Measurements from ENCODE around the gene BCAS3.

The BCAS3 gene

GRCh38 chr17:61307905-61308886, 630.5 kb downstream of the BCAS3 start:
- DNase-seq, result no peak

GRCh38 chr17:61309362-61310256, 632.0 kb downstream of the BCAS3 start:
- DNase-seq, result no peak

DNA sequence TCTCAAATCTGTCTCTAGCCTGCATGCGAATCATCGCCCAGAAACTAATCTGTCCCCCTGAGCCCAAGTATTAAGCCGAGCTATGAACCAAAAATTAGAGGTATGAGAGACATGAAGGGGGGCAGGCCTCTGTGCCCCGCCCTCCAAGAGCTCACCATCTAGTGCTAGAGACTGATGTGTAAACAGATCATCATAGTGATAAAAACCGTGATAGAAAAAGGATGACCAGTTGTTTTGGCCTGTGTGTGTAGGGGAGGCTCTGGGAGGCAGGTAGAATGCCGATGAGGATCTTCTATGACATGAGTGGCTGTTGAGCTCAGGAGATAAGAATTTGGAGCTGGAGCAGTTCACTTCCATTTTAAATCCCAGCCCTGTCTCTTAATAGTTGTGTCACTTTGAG, 632.9 kb downstream of the BCAS3 start:
- DNase-seq, result no peak

GRCh38 chr17:61312406-61313295, 635.0 kb downstream of the BCAS3 start:
- DNase-seq, result no peak

- DNase-seq, result no peak
These were observed 636.0 kb downstream of the BCAS3 start for GRCh38 chr17:61313461-61314326.

DNA sequence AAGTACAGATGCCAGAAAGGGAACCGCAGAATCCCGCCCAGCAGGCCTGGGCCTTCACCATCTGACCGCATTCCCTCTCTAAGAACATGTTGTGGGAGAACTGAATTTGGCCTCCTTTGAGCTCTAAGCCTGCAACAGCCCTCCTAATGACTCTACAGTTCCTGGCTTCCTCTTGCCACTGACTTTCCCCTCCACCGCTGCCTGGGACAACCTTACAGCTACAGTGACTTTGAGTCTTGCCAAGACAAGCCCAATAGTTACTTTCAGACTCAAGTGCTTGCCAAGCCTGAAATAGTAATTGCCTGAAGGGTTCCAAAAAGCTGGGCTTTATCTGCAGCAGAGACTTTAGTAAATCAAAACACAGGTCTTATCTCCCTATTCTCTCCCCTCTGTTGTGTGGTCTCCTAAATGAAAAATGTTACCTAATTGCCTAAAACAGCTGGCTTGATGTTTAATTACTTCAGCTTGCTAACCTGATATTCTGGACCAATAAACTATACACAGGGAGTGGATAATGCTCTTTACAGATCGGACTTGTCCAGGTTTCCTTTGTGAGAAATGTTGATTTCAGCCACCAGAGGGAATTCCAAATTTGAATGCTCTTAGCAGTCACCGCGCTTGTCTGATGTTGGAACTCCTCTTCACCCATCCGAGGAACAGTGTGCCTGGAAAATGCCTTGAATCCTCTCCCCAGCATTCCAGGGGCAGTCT, 636.9 kb downstream of the BCAS3 start:
- no peak for DNase-seq

DNA sequence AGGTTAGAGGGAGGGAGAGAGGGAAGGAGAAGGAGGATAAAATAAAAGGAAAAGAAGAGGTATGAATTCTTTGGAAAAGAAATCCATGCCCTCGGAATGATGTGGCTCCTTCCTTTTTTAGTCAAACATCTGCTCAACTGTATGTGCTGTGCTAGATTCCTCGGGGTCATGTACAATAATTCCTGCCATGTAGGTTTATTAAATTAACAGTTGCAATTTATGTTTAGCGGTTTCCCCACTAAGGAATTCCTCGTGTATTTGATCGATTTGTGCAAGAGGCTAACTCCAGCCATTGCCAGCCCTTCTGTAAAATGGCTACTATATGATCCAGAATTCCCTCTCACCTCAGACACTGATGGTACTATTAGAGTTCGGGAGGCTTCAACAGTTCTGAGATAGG, 639.0 kb downstream of the BCAS3 start:
- DNase-seq, result no peak

DNA sequence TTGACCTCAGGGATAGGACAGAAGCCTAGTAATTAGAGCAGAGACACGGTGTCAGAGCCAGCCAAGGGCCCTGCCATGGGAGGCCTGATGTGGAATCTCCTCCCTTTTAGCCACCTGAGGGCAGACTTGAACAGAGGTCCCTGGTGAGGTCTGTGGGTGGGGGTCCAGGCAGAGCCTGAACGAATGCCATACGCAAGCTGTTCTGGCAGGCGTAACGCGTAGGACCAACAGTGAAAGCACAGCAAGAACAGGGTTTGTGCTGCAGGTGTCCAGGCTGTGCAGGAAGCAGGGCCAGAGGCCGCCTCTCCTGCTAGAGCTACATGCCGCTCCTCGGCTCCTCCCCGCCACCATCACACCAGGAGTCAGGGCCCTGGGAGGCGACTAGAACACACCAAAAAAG, 640.1 kb downstream of the BCAS3 start:
- DNase-seq, result no peak

- no peak for DNase-seq
These were observed 641.0 kb downstream of the BCAS3 start for GRCh38 chr17:61318684-61319098.

GRCh38 chr17:61321344-61321743, 643.7 kb downstream of the BCAS3 start:
- no peak for DNase-seq

- no peak for DNase-seq
These were observed 644.8 kb downstream of the BCAS3 start for GRCh38 chr17:61322325-61323002.

GRCh38 chr17:61323003-61323908, 645.6 kb downstream of the BCAS3 start:
- DNase-seq, result no peak

DNA sequence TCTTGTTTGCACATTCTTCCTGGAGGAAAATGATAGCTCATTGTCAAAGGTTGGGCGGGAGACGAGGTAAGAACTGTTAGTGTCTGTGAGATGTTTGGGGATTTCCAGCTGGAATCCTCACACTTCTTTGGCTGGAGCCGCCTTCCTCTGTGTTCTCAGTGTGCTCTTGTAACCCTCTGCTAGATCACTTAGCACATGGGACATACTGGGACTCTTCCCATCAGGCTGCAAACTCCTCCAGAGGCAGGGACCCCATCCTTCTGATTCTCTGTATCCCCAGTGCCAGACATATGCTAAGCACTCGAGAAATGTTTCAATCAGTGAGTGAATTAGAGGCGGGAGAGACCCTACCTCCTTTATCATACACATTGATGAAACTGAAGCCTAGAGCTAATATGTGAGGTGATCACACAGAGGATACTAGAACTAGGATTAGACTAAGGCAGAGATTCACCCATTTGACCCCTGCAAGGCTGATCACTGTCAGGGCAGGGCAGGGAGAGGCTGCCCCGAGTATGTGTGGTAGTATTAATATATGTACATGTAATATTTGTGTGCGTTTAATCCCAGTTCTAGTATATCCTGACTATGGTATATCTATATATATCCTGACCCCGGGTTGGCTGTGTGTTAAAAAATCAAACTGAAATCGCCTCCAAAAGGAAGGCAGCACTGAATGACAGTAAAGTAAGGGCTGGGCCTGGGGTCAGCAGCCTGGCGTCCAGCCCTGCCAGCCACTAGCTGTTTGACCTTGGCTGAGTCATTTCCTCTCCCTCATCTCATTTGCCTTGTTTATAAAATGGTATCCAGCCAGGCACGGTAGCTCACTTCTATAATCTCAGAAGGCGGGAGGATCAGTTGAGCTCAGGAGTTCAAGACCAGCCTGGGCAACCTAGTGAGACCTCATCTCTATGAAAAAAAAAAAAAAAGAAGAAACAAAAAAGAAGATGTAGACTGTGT, 646.5 kb downstream of the BCAS3 start:
- DNase-seq, result no peak

DNA sequence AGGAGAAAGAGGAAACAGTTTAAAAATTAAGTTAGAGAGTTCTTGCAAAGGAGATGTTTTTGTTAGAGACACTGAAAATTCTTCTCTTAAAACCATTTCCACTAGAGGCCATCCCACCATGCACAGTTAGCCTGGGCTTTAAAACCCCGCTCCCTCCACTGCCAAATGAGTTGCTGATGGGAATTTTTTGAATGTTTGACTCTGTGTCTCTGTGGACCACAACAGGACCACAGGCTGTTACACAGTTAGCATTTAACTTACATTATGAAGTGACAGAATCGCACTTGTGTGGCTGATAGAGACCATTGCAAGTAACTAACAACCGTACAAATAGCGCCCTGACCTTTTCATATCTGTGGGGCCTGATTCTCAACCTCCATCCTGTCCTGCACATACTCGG, 647.3 kb downstream of the BCAS3 start:
- no peak for DNase-seq

DNA sequence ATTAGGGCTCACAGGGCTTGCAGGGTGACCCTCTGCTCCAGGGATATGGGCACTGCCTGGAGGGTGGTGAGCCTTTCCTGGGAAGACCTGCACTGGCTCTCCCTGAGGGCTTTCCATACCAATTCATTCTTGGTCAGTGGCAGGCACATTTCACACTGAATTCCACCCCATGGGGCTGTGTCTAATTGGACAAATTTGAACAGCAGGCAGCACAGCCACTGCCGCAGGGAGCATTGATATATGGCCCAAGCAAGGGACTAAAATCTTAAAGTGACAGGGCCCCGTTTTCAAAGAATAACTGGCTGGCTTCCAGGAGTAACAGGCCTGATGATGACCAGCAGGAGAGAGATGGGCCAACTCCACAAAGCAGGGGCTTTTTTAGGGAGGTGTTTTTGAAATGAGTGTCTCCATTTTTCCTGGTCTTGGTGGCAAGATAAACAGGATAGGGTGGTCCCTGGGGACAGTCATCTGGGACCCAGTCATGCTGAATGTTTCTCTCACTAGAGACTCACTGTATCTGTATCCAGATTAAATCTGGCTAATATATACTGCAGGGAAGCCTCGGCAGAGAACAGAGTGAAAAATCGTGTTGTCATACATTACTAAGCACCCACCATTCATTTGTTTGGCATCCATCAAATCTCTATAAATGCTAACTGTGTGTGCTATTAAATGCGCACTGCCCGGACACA, 647.9 kb downstream of the BCAS3 start:
- no peak for DNase-seq

DNA sequence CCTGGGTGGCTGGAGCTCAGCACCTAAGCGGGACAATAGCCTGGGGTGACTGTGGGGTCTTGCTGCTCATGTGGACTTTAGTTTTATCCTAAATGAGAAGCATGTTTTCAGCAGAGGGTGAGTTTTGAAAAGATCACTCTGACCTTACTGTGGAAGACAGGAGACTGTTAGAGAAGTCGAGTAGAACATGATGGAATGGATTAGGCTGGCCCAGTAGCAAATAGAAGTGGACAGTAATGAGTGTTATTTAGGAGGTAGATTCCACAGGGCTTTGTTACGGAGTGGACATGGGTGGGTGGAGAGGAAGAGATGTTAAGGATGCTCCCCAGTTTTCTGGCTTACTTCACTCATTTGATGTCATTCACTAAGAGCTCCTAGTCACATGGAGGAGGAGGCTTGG, 648.7 kb downstream of the BCAS3 start:
- DNase-seq, result no peak

DNA sequence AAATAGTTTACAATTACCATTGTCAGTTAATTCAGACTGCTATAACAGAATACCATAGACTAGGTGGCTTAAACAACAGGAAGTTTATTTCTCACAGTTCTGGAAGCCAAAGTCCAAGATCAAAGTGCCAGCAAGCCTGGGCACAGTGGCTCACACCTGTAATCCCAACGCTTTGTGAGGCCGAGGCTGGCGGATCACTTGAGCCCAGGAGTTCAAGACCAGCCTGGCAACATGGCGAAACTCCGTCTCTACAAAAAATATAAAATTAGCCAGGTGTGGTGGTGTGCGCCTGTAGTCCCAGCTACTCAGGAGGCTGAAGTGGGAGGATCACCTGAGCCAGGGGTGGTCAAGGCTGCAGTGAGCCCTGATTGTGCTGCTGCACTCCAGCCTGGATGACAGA, 650.7 kb downstream of the BCAS3 start:
- DNase-seq, result no peak
